SKM-1 treated with dmso at 0.1 percent for 144 hours (cell line): ENCODE data around the gene FN3KRP.
A peak's percentile ranks its signal among the peaks of the same experiment; 100 is the strongest.

ENCODE experiments used
- DNase-seq: peaks from one replicate; lab custom pipeline; 2025; ENCODE audit not compliant: unreplicated experiment; lab: John Stamatoyannopoulos, UW

Gene FN3KRP

DNA sequence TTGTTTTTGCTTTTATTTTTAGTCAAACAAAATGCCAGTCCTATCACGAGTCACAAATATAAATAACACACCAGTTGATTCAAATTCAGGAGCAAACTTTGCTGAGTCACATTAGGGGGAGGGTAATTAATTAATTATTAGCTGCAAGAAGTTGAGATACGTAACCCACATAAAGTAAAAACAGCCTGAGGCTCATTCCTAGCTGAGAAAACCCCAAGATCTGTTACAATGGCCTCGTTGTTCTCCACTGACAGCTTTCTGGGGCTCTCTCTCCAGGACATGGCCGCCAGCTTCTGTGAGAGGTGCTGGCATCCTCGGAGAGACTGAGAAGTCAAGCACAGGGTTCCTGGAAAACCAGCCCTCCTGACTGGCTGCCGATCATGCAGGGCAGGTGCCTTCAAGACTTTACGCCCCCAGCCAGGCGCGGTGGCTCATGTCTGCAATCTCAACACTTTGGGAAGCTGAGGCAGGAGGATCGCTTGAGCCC lies 29.1 kb upstream of the FN3KRP start:
- no peak for DNase-seq

DNA sequence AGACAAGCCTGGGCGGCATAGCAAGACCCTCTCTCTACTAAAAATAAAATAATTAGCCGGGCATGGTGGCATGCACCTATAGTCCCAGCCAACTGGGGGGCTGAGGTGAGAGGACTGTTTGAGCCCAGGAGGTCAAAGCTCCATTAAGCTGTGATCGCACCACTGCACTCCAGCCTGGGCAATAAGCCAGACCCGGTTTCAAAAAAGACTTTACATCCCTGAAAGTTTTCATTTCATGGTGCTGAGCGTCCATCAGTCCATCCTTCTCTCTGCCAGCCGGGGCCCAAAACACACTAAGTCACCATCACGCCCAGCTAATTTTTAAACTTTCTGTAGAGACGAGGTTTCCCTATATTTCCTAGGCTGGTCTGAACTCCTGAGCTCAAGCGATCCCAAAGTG lies 28.6 kb upstream of the FN3KRP start:
- no peak for DNase-seq

DNA sequence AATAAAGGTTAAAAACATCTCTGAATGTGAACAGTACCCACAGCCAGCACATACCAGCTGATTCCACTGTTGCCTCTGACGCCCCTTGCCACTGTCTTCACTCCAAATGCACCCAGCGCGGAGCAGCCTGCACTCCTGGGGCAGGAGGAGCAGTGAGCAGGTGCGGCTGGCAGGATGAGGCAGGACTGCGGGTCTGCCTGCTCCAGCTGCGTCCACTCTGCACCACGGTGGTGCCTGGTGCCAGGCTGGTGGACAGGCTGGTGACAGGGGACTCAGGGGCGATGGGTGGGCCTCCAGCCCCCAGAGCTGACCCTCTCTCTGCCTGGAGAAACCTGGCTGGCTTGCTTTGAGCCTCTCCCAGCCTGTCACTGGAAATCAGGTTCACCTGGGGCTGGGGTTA lies 27.4 kb upstream of the FN3KRP start:
- no peak for DNase-seq

DNA sequence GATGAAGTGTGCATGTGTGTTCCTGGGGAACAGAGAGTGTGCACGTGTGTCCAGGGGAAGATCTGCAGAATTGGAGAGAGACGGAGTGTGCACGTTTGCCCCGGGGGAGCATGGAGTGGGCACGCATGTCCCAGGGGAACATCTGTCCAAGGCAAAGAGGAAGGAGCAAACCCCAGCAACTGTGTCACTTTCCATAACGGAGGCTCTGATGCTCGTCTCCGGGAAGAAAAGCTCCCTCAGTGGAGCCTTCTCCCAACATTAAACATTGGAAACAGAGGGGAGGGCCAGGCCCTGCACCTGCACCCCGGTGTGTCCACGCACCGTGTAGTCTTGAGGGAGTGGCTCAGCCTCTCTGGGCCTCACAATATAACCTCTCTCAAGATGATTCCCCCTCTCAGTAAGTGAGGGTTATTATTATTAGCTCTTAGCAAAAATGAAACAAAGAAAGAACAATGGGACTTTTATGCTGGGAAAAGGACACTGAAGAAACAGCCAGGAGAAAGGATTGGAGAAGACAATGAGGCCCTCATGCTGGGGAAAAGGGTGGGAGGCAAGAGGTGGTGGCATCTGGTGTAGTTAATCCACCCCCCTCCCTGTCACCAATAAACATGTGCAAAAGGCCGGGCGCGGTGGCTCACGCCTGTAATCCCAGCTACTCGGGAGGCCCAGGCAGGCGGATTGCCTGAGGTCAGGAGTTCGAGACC lies 25.6 kb upstream of the FN3KRP start:
- no peak for DNase-seq

- no peak for DNase-seq
These were observed 24.8 kb upstream of the FN3KRP start for GRCh38 chr17:82691714-82692113.

DNA sequence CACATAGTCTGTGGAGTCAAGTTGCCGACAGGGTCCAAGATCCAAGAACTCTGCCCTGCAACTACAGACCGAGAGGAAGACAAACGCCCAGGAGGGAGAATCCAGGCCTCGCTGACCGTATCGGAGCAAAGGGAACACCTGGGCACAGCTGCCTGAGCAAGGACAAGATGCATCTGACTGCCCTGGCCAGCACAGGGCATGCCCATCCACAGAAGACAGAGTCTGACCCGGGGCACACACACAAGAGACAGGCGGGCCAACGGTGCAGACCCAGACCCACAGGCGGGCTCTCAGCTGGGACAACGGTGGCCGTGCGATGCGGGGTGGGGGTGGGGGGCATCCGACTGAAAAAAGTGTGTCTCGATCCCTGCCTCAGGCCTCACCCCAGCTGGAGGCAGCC lies 24.2 kb upstream of the FN3KRP start:
- DNase-seq = no peak

GRCh38 chr17:82693168-82693867 lies 23.2 kb upstream of the FN3KRP start:
- DNase-seq = no peak

DNA sequence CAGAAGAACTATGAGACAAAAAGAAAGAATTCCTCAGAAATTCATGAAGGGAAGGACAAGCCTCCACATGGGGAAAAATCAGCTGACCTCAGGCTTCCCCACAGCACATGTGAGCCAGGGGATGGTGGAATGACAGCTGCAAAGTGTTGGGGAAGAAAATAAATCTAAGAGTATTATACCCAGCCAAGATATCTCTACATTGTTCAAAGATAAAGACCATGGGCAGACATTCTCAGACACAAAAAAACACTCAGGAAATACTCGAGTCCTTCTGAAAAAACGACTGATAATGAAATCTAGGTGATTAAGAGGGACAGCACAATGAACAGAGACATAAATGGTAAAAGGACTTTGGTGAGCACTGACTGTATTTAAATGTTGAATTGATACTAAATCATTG lies 21.9 kb upstream of the FN3KRP start:
- DNase-seq = no peak

DNA sequence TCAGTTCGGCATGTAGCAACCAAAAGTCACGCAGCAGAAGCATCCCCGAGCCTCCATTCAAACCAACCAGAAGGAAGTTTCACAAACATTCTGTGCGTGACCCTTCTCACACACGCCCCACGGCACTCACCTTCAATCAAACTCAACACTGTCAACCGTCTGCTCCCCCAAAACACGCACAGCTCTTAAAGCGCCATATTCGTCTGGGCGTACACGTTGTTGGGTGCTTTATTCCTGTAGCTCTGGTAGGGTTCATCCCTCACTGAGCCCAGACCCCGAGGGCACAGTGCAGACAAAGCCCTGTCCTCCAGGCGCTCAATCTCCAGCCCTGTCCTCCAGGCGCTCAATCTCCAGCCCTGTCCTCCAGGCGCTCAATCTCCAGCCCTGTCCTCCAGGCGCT lies 20.2 kb upstream of the FN3KRP start:
- no peak for DNase-seq

DNA sequence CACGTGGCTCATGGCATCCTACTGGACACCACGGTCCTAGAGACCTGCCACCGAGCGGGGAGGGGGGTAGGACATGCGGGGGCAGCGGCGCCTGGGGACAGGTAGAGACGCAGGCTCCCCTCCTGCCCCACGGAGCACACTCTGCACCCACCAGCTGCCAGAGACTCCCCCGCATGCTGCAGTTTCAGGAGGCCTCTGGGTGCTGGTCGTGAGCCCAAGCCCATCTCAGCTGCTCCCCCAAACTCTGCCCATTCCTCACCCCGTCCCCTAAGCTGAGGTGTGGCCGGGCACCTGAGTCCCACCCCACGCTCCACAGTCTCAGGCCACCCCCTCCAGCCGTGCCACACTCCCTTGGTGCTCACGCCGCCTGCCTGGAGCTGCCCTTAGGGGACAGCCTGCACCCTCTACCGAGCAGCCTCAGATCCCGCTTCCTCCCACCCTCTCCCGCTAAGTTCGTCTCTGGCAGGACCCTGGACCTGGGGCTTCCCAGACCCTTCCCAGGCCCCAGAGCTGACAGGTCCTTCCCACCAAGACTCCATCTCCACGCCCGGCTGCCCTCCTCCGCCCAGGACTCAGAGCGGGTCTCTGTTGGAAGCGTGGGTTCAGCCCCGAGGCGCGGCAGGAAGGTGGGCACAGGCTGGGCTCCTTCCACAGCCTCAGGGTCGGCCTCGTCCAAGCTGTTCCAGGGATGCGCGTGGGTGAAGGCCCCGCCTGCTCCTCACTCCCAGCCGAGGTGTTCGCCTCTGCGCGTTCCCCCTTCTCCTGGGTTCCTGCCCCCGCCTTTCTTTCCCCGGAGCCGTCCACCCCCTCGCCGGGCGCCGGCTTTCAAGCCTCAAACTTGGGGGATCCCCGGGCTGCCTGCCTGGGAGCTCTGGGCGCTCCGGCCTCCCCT lies 19.3 kb upstream of the FN3KRP start:
- no peak for DNase-seq

DNA sequence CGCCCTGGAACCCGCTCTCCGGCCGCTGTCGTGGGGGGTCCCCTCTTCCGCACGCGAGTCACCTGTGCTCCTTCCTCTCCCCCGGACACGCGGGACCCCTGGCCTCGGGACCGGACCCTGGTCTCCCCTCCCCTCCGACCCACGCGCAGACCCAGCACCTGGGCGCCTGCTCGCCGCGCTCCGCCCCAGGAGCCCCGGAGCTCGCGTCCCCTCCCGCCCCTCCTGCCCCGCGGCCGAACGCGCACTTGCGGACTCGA lies 18.8 kb upstream of the FN3KRP start:
- DNase-seq = no peak

DNA sequence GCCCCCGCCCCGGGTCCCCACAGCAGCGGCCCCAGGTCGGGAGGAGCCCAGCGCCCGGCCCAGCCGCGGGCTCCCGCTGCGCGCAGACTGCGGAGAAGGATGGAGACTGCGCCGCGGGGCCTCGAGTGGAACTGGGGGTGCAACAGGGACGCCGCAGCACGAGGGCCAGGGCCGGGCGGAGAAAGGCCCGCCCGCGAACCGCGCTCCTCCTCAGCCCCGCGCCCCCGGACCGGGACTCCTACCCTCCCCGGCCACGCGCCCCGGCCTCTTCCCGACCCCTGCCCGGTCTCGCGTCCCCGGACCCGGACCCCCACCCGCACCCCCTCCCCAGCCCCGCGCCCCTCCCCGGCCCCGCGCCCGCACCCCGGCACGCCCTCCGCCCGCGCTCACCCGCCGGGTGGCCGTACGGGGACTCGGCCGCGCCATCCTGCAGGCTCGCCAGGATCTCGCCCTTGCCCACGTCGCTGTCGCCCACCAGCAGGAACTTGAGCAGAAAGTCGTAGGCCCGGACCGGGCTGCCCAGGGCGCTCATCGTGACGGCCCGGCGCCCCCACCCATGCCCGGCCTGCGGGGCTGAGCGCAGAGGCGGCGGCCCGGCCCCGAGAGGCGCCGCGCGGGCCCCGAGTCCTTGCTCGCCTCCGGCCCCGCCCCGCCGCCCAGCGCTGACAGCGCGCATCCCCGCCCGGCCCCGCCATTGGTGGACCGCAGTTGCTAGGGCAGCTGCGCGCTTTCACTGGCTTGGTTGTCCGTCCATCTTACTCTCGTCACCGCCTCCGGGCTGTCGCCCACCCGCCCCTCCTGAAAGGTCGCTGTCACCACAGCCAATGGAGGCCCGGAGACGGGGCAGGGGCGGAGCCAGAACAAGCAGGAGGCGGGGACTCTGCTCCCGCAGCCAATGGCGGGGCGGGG lies 18.2 kb upstream of the FN3KRP start, which contains the start of gene RAB40B:
Gene RAB40B, minus strand, starts transcription at position 634 of the 909 bp plus-strand sequence. Its CDS starts 102 bp downstream, at position 532.
- peak; percentile 97 for DNase-seq

GRCh38 chr17:82698974-82699442 lies 17.5 kb upstream of the FN3KRP start:
- DNase-seq = no peak

DNA sequence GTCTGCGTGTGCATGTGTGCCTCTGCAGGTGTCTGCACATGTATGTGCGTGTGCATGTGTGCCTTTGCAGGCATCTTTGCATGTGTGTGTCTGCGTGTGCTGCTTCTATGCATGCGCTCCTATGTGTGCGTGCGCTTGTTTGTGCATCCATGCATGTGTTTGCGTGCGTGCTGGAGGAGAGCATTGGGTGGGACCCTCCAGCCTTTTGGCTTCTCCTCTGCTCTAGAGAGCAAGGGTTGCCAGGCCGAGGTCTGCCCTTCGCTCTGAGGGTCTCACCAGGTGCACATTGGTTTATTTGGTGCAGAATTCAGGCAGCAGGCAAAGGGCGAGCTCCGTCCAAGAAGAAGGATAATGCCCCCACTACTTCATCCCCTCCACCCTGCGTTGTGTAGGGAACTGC lies 17.0 kb upstream of the FN3KRP start:
- no peak for DNase-seq

GRCh38 chr17:82702231-82702927 lies 14.1 kb upstream of the FN3KRP start:
- DNase-seq = no peak

- no peak for DNase-seq
These were observed 13.3 kb upstream of the FN3KRP start for GRCh38 chr17:82703036-82703745.

GRCh38 chr17:82703935-82704865 lies 12.3 kb upstream of the FN3KRP start:
- no peak for DNase-seq

- no peak for DNase-seq
These were observed 11.6 kb upstream of the FN3KRP start for GRCh38 chr17:82704886-82705285.
